HUES48 (cell line): ENCODE data around the gene CPED1.

Experiments used
- H3K27ac ChIP-seq: one replicate; pipeline ENCODE4 v1.7.0; 2013; ENCODE audit warnings: low read depth, low read length, inconsistent platforms
- H3K27me3 ChIP-seq: 2 replicates; pipeline ENCODE4 v1.6.1; 2013; ENCODE audit warnings: mild to moderate bottlenecking, low read length; ENCODE audit not compliant: control insufficient read depth, insufficient read depth
- H3K36me3 ChIP-seq: 2 replicates; pipeline ENCODE4 v1.6.1; 2013; ENCODE audit warnings: low read length; ENCODE audit not compliant: control insufficient read depth, insufficient read depth
- H3K4me1 ChIP-seq: 2 replicates; pipeline ENCODE4 v1.6.1; 2013; ENCODE audit warnings: mild to moderate bottlenecking, low read length; ENCODE audit not compliant: control insufficient read depth, insufficient read depth
- H3K4me3 ChIP-seq: 2 replicates; pipeline ENCODE4 v1.5.1; 2013; ENCODE audit warnings: mild to moderate bottlenecking, low read depth, low read length
- H3K9ac ChIP-seq: 2 replicates; pipeline ENCODE4 v1.6.1; 2013; ENCODE audit warnings: mild to moderate bottlenecking, low read depth, low read length, moderate library complexity
- H3K9me3 ChIP-seq: 2 replicates; pipeline ENCODE4 v1.6.1; 2013; ENCODE audit warnings: low read length; ENCODE audit not compliant: control insufficient read depth, insufficient read depth

CPED1 gene

DNA sequence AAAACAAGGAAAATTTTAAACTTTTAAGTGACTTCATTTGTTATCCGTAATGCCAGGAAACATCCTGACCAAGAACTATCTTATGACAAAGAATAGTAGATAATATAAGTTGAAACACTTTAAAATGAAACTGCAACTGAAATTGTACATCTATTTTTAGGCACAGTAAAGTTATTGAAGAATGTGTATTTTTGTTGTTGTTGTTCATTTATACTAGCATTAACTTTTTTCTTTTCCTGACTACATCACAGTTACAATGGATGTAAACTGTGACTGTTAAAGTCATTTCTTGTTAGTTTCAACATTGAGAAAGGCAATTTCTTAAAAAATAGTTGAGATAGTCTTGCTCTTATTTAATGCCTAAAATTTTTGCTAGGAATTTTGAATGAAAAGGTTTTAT is 2.6 kb downstream of the CPED1 start:
- Histone ChIP-seq H3K9me3 (no peaks in the 10 kb centered on the region), H3K36me3 (no peaks in the 10 kb centered on the region), H3K27me3 (peaks cover 22% of the 10 kb centered on the region), H3K27ac (no peak overlapping the region), H3K9ac (no peak overlapping the region), H3K4me3 (no peak overlapping the region), H3K4me1 (peaks cover 13% of the 10 kb centered on the region)

DNA sequence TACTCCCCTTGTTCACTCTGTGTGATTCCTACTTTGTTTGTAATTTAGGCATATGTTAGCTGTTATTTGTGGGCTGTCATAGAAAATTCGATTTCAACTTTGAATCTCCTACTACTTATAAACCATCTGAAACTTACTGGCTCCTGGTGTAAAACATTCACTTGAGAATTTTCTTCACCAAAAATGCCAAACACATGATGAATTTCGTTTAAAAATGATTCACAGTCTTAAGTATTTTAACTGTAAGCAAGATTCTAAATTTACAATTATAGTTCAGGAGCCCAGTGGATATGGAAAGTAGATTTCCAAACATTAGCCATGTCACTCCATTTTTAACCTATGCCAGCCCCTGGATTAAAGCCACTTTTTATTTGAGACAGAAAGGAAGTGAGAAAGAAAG is 3.1 kb downstream of the CPED1 start:
- H3K27ac ChIP-seq = no peak overlapping the region
- no peak overlapping the region for H3K9ac ChIP-seq
- peaks cover 22% of the 10 kb centered on the region for H3K27me3 ChIP-seq
- H3K9me3 ChIP-seq = no peaks in the 10 kb centered on the region
- no peaks in the 10 kb centered on the region for H3K36me3 ChIP-seq
- no peak overlapping the region for H3K4me3 ChIP-seq
- peaks cover 13% of the 10 kb centered on the region for H3K4me1 ChIP-seq

DNA sequence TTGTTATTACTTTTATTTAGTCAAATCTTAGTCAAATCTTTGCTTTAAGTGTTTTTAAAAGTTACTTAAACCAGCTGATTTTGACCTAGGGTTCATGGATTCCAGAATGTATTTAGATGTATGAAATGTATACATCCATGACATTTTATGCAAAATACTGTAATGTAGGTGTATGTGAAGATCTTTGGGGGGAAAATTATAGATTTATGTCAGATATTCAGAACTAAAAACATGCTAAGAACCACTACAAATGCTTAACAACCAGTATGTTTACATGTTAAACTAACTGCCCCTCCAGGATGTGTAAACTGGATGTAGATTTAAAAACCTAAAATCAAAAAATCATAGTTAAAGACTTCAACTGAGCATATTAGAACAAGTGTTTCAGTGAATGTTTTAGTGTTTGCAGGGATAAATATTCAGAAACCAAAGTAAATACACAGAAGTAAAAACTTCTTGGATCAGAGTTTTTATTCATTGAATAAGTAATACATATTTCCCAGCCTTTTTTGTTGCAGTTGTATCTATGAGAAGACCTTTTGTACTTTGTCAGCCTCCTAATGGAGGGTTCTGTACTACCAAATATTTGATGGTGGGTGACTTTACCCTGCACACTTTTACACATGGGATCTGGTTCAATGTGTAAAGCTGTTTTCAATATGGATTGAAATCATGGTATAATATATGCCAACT is 3.9 kb downstream of the CPED1 start:
- Histone ChIP-seq H3K9me3 (no peaks in the 10 kb centered on the region), H3K9ac (no peak overlapping the region), H3K4me1 (peaks cover 13% of the 10 kb centered on the region), H3K4me3 (no peak overlapping the region), H3K27ac (no peak overlapping the region), H3K27me3 (peaks cover 22% of the 10 kb centered on the region), H3K36me3 (no peaks in the 10 kb centered on the region)

DNA sequence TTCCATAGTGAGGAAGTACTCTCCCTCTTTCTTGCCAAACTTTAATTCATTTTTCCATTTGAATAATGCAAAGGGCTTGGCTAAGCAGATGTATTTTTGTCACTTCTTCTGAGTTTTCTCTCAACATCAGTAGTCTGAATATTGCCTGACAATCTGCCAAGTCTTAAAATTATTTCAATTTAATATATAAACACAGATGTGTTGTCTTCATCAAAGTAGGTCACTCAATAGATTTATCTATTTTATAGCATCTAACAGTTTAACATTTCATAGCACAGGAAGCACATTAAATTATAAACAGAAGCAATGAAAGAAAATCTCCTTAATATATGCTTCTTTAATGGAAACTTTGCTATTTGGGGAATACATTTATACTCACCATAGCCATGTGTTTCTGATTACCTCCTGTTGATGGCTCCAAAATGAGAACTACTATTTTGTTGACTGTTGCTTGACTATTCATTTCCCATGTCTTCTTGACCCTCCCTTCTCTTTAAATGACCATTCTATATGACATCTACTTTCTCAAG is 4.5 kb downstream of the CPED1 start:
- H3K27ac ChIP-seq = no peak overlapping the region
- peaks cover 10% of the 10 kb centered on the region for H3K4me1 ChIP-seq
- H3K9me3 ChIP-seq = no peaks in the 10 kb centered on the region
- peaks cover 19% of the 10 kb centered on the region for H3K27me3 ChIP-seq
- H3K9ac ChIP-seq = no peak overlapping the region
- no peak overlapping the region for H3K4me3 ChIP-seq
- no peaks in the 10 kb centered on the region for H3K36me3 ChIP-seq

DNA sequence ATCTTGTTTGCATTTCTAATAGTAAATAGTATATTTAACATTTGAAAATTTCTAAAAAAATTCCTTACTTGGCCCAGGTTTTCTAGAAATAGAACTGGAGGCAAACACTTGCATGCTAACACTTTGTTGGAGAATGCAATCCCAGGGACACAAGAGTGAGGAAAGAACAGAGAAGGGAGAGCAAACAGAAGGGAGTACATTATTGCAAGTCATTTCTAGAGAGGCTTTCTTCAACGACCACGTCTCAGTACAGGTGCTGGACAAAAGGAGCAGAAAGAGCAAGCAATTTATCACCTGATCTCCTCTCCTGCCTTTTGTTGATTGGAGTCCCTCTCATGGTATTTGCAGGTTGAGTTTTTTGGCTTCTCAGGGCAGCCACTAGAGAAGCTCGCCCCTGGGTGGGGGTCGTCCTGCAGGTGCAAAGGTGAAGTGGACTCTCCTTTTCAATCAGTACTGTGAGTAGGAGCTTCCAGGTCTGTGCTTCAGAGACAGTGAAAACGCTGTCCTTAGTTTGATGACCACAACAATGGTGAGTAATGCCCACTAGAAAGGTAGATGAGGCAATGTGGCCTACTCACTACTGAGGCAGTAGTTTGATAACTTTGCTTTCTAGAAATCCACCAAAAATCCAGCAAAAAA is 5.2 kb downstream of the CPED1 start:
- H3K4me1 ChIP-seq = peaks cover 5% of the 10 kb centered on the region; the same call in 1 of the 2 replicates
- H3K27me3 ChIP-seq = peaks cover 12% of the 10 kb centered on the region
- no peak overlapping the region for H3K27ac ChIP-seq
- no peak overlapping the region for H3K9ac ChIP-seq
- no peak overlapping the region for H3K4me3 ChIP-seq
- H3K36me3 ChIP-seq = no peaks in the 10 kb centered on the region
- no peaks in the 10 kb centered on the region for H3K9me3 ChIP-seq

DNA sequence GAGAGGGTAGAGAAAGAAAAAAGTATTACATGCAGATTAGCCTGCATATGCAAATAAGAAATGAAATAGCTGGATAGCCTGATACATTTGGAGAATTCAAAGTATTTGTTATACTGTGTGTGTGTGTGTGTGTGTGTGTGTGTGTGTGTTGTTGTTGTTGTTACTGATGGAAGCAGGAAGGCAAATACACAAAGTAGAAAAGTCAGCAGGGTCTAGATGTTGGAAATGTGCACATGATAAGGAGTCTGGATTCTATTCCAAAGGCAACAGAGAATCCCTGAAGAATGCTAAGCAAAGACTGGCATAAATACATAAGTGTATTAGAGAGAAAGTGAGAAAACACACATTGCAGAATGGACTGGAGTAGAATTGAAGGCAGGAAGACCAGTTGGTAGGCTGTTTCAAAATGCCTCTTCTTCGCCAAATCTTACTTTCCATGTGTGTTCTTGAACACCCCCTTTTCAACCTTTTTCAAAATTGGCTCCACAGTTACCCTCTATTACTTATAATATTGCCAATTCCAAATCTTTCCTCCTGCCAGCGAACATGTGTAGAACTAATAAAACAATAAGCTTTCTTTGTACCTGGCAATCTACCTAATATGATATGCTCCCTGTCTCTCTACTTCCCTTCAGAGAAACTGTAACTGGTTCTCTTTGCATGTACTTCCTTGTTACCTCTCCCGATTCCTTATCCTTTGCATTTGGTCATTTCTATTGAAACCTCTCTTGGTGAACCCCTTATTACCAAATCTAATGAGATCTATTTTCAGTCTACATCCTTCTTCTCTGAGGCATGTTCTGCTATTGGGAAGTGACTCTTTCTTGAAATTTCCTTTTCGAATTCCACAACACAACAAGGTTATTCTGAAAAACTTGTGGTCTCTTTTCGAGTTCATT is 6.2 kb downstream of the CPED1 start:
- Histone ChIP-seq H3K4me3 (no peak overlapping the region), H3K9ac (no peak overlapping the region), H3K27ac (no peak overlapping the region), H3K27me3 (peaks cover 1% of the 10 kb centered on the region), H3K36me3 (no peaks in the 10 kb centered on the region), H3K9me3 (no peaks in the 10 kb centered on the region), H3K4me1 (no peaks in the 10 kb centered on the region)

DNA sequence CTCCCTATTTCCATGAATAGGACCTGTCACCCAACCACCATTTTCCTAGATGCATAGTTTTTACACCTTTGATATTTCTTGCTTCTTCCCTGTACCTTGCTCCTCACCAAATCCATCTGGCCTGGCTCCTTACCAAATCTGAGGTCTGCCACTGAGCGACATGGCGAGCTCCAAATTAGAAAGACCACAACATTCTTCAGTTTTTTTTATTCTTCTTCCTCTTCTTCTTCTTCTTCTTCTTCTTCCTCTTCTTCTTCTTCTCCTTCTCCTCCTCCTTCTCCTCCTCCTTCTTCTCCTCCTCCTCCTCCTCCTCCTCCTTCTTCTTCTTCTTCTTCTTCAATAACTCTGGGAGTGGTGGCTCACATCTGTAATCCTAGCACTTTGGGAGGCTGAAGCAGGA is 7.1 kb downstream of the CPED1 start:
- Histone ChIP-seq H3K4me3 (no peak overlapping the region), H3K9me3 (no peaks in the 10 kb centered on the region), H3K36me3 (no peaks in the 10 kb centered on the region), H3K4me1 (no peaks in the 10 kb centered on the region), H3K27ac (no peak overlapping the region), H3K27me3 (no peaks in the 10 kb centered on the region), H3K9ac (no peak overlapping the region)

DNA sequence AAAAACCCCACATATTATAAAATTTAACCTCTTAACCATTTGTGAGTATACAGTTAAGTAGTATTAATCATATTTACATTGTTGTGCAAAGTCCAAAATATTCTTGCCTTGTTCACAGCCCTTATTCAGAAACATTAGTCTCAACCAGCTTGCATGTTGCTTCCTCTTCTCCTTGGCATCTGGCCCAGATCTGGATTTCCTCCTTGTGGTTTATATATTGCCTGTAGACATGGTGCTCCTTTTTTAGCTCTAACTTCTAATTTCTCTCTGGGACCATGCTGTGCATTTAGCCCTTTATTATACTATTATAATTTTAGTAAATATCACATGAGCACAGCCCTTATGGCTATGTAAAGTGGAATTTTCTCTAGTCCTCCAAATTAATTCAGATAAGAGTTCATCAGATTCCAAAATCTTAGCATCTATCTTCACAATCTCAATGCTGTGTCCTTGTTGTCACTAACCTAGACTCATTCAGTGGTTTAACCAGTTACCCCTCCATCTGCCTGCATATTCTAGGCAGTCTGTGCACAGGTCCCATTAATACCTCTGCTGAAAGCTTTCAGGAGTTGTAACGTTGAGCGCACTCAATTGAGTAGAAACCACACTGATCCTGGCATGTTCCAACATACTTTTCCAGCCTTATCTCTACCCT is 7.9 kb downstream of the CPED1 start:
- no peaks in the 10 kb centered on the region for H3K4me1 ChIP-seq
- no peaks in the 10 kb centered on the region for H3K36me3 ChIP-seq
- no peaks in the 10 kb centered on the region for H3K27me3 ChIP-seq
- H3K9ac ChIP-seq = no peak overlapping the region
- H3K27ac ChIP-seq = no peak overlapping the region
- no peaks in the 10 kb centered on the region for H3K9me3 ChIP-seq
- no peak overlapping the region for H3K4me3 ChIP-seq

DNA sequence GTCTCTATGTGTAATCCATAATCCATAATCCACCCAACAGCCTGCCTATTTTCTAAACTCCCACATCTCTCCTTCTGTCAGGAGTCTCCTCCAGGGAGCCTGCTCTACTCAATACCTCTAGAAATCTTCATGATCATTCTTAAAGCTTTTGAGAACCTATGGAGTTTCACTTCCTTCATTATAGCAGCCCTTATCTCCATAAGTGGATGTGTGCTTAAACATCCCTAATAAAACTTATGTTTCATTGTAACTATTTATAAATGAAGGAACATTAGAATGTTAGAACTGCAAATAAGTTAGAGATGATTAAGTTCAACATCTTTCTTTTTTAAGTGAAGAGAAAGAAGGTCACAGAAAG is 8.5 kb downstream of the CPED1 start:
- Histone ChIP-seq H3K36me3 (no peaks in the 10 kb centered on the region), H3K4me3 (no peak overlapping the region), H3K4me1 (no peaks in the 10 kb centered on the region), H3K27ac (no peak overlapping the region), H3K9ac (no peak overlapping the region), H3K9me3 (no peaks in the 10 kb centered on the region), H3K27me3 (no peaks in the 10 kb centered on the region)

DNA sequence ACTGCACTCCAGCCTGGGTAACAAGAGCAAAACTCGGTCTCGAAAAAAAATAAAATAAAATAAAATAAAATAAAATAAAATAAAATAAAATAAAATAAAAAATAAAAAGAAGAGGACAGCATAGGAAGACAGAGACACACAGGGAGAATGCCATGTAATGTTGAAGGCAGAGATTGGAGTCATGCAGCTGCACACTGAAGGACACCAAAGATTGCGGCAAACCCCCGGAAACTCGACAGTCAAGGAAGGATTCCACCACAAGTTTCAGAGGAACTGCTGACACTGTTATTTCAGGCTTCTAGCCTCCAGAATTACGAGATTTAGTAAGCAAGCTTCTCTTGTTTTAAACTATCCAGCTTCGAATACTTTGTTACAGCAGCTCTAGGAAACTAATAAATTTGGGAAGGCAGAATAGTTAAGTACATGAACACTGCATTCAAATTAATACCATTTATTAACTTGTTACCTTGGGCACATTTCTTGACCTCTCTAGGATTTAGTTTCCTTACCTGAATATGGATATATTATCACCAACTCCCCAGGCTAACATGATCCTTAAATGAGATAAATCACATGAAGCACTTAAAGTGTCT is 9.5 kb downstream of the CPED1 start:
- H3K27me3 ChIP-seq = no peaks in the 10 kb centered on the region
- peaks cover 3% of the 10 kb centered on the region; the same call in 1 of the 2 replicates for H3K4me1 ChIP-seq
- no peak overlapping the region for H3K4me3 ChIP-seq
- H3K9me3 ChIP-seq = no peaks in the 10 kb centered on the region
- H3K36me3 ChIP-seq = no peaks in the 10 kb centered on the region
- no peak overlapping the region for H3K27ac ChIP-seq
- no peak overlapping the region for H3K9ac ChIP-seq
